ENCODE results near the gene GLP2R. TPM values are rescaled to one million over a fixed set of nuclear protein-coding genes. Genes with fewer than 3 reads are reported as not detected.

The GLP2R gene
- total and polyA plus RNA-seq, 10 of the 15 experiments (the other 5 are each of a cell fraction or from before 2014, with no cell fraction given): not detected

GRCh38 chr17:9940841-9941240 is 115.1 kb downstream of the GLP2R start:
- intact Hi-C loops (cut with micrococcal nuclease; ENCODE audit: unreplicated experiment): no loop called here
- Histone ChIP-seq H3K9me3 (replicated peaks; ENCODE audit: control insufficient read depth, insufficient read depth, low read length) (peaks cover 2% of the 10 kb centered on the region; the same call in 1 of the 3 replicates), H3K27me3 (replicated peaks in 1 of 2; ENCODE audit: control insufficient read depth in 2 of 2, insufficient read depth in 2 of 2, low read length in 1 of 2) (no peaks in the 10 kb centered on the region), H4K20me1 (ENCODE audit: control insufficient read depth, insufficient read depth) (no peaks in the 10 kb centered on the region), H3K4me3 (no peak overlapping the region), H3K4me1 (ENCODE audit: control insufficient read depth, insufficient read depth, low read length) (no peaks in the 10 kb centered on the region), H3K79me2 (ENCODE audit: control insufficient read depth, insufficient read depth, low read length) (no peaks in the 10 kb centered on the region), H3K36me3 (ENCODE audit: control insufficient read depth in 2 of 2, insufficient read depth in 2 of 2, low read length in 1 of 2) (no peaks in the 10 kb centered on the region; a peak in 1 of 4 replicates), H3K4me2 (ENCODE audit: control insufficient read depth, insufficient read depth) (no peak overlapping the region), H3K27ac (ENCODE audit: control insufficient read depth, insufficient read depth) (no peak overlapping the region), H3K9ac (ENCODE audit: control insufficient read depth, insufficient read depth, low read length) (no peak overlapping the region), H2AFZ (ENCODE audit: control insufficient read depth, low read depth, low read length) (no peak overlapping the region)
- ChIA-PET POLR2A (no interaction called here), CTCF (interaction anchor here (1.1 kb wide), 1 partner anchor 12 kb away, joined by 4 read pairs; no protein-coding TSS in a partner anchor), SMC1A (ENCODE audit: uncharacterized antibody, unreplicated experiment) (no interaction called here), RAD21 (ENCODE audit: unreplicated experiment) (no interaction called here)
- FAIRE-seq (no peak), DNase-seq (ENCODE audit: low read depth, low spot score) (no peak), ATAC-seq (no peak)
- no TSS peak for BruUV-seq (replicated peaks)
- in situ Hi-C loops (cut with MboI): no loop called here
- WGBS (ENCODE audit: insufficient coverage, insufficient replicate concordance, low lambda C conversion rate, missing lambda C conversion rate): 60% methylated on average over 9 of the region's 9 CpGs
- TF ChIP-seq NRF1 (conservative IDR thresholded peaks at IDR 0.05; ENCODE audit: low read depth, low read length) (no peak), FOXK2 (IDR thresholded peaks at IDR 0.05) (no peak), GATAD2B (conservative IDR thresholded peaks at IDR 0.05; ENCODE audit: low read depth) (no peak), ELK1 (IDR thresholded peaks at IDR 0.05; ENCODE audit: low read depth, low read length) (no peak), ZNF207 (IDR thresholded peaks at IDR 0.05; ENCODE audit: borderline replicate concordance) (no peak), RAD51 (IDR thresholded peaks at IDR 0.05) (no peak)
- TF ChIP-seq, protein P1, sequence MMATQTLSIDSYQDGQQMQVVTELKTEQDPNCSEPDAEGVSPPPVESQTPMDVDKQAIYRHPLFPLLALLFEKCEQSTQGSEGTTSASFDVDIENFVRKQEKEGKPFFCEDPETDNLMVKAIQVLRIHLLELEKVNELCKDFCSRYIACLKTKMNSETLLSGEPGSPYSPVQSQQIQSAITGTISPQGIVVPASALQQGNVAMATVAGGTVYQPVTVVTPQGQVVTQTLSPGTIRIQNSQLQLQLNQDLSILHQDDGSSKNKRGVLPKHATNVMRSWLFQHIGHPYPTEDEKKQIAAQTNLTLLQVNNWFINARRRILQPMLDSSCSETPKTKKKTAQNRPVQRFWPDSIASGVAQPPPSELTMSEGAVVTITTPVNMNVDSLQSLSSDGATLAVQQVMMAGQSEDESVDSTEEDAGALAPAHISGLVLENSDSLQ (IDR thresholded peaks at IDR 0.05): no peak
- TF ChIP-seq, protein P2, sequence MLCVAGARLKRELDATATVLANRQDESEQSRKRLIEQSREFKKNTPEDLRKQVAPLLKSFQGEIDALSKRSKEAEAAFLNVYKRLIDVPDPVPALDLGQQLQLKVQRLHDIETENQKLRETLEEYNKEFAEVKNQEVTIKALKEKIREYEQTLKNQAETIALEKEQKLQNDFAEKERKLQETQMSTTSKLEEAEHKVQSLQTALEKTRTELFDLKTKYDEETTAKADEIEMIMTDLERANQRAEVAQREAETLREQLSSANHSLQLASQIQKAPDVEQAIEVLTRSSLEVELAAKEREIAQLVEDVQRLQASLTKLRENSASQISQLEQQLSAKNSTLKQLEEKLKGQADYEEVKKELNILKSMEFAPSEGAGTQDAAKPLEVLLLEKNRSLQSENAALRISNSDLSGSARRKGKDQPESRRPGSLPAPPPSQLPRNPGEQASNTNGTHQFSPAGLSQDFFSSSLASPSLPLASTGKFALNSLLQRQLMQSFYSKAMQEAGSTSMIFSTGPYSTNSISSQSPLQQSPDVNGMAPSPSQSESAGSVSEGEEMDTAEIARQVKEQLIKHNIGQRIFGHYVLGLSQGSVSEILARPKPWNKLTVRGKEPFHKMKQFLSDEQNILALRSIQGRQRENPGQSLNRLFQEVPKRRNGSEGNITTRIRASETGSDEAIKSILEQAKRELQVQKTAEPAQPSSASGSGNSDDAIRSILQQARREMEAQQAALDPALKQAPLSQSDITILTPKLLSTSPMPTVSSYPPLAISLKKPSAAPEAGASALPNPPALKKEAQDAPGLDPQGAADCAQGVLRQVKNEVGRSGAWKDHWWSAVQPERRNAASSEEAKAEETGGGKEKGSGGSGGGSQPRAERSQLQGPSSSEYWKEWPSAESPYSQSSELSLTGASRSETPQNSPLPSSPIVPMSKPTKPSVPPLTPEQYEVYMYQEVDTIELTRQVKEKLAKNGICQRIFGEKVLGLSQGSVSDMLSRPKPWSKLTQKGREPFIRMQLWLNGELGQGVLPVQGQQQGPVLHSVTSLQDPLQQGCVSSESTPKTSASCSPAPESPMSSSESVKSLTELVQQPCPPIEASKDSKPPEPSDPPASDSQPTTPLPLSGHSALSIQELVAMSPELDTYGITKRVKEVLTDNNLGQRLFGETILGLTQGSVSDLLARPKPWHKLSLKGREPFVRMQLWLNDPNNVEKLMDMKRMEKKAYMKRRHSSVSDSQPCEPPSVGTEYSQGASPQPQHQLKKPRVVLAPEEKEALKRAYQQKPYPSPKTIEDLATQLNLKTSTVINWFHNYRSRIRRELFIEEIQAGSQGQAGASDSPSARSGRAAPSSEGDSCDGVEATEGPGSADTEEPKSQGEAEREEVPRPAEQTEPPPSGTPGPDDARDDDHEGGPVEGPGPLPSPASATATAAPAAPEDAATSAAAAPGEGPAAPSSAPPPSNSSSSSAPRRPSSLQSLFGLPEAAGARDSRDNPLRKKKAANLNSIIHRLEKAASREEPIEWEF (IDR thresholded peaks at IDR 0.05; ENCODE audit: insufficient replicate concordance, low read depth, low read length): no peak
